Upper lobe of right lung (tissue), 1 donor: ENCODE results near the gene SSBP3. TPM values are rescaled to one million over a fixed set of nuclear protein-coding genes. Genes with fewer than 3 reads are reported as not detected.
"Not testable (repeated sequence)": the region's sequence is repeated elsewhere in the genome, so short reads cannot be mapped to it uniquely, and the experiment has no call there.

ENCODE experiments used
- ATAC-seq: fragments of 200-7000 bp; cut with Tn5 transposase; one replicate; pipeline ENCODE4 v1.9.1; 2020; ENCODE audit warnings: mild to moderate bottlenecking, moderate library complexity
- DNase-seq: peaks from one replicate; pipeline ENCODE4 v3.0.0-alpha.2; 2020
- H3K27ac ChIP-seq: fragments of 200-600 bp; one replicate; pipeline ENCODE4 v1.8.0; 2022
- H3K27me3 ChIP-seq: fragments of 200-600 bp; one replicate; pipeline ENCODE4 v1.8.0; 2022; ENCODE audit warnings: mild to moderate bottlenecking
- H3K36me3 ChIP-seq: fragments of 200-600 bp; one replicate; pipeline ENCODE4 v1.8.0; 2022
- H3K4me1 ChIP-seq: fragments of 200-600 bp; one replicate; pipeline ENCODE4 v1.8.0; 2022
- H3K4me3 ChIP-seq: fragments of 200-600 bp; one replicate; pipeline ENCODE4 v1.8.0; 2022; ENCODE audit warnings: mild to moderate bottlenecking
- H3K9me3 ChIP-seq: fragments of 200-600 bp; one replicate; pipeline ENCODE4 v1.8.0; 2022
- intact Hi-C: fragments of 100-400 bp; cut with DNase I; formaldehyde crosslinking; loops from one replicate; pipeline ENCODE4 v1.11.0; 2022
- total RNA-seq: library from RNA; stranded (reverse); fragmentation: NEBNext Ultra II Directional; extraction: Animal tissue kit (Norgen Biotek cat#: 25700); gene quantifications from one replicate; pipeline ENCODE4 v1.2.1, GENCODE V29; 2021
- TF ChIP-seq, protein P1 (sequence below): fragments of 200-600 bp; IDR thresholded peaks from one replicate; pipeline ENCODE4 v1.8.0; 2022; ENCODE audit warnings: antibody characterized with exemption
- donor health status: DM: no; HTN: yes; CAD: no; lungs with severe emphysema.

The SSBP3 gene
- total RNA-seq, 1 donor from 2014 or later, result 40.4 TPM

DNA sequence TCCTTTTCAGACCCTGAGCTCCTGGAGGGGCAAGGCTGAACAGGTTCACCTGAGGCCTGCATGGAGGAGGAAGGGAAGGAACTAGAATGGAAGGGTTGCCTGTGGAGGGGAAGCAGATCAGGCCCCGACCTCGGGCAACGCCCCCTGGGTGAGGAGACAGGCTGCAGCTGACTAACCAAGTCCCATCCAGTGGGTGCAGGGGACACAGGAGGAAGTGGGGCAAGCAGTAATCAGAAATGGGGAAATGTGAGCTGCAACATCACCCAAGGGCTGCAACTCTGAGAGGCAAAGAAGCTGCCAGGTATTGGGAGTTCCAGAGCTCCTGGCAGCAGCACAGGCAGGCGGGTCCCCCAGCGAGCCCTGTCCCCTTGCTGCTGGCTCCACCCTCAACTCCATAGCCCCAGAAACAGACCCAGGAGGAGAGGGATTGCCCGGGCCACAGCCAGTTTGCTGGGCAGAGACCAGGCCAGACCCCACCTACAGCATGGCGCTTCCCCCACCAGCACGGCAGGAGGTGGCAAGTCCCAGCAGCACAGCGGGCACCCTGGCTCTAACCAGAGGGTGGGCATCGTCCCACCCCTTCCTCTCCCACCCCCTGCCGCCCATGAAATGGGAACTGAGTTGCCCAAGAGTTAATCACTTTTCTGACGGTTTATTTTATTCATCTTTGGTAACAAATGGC, 167.7 kb downstream of the SSBP3 start:
- no peaks in the 10 kb centered on the region for H3K27me3 ChIP-seq

GRCh38 chr1:54237586-54237985, 168.6 kb downstream of the SSBP3 start:
- TF ChIP-seq, protein P1, sequence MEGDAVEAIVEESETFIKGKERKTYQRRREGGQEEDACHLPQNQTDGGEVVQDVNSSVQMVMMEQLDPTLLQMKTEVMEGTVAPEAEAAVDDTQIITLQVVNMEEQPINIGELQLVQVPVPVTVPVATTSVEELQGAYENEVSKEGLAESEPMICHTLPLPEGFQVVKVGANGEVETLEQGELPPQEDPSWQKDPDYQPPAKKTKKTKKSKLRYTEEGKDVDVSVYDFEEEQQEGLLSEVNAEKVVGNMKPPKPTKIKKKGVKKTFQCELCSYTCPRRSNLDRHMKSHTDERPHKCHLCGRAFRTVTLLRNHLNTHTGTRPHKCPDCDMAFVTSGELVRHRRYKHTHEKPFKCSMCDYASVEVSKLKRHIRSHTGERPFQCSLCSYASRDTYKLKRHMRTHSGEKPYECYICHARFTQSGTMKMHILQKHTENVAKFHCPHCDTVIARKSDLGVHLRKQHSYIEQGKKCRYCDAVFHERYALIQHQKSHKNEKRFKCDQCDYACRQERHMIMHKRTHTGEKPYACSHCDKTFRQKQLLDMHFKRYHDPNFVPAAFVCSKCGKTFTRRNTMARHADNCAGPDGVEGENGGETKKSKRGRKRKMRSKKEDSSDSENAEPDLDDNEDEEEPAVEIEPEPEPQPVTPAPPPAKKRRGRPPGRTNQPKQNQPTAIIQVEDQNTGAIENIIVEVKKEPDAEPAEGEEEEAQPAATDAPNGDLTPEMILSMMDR, result no peak
- intact Hi-C loops, result no loop called here

More for the DNA sequence above, 167.7 kb downstream of the SSBP3 start:
- H3K4me1 ChIP-seq, result no peaks in the 10 kb centered on the region
- no peak overlapping the region for H3K27ac ChIP-seq
- no peak overlapping the region for H3K4me3 ChIP-seq
- no peaks in the 10 kb centered on the region for H3K9me3 ChIP-seq
- intact Hi-C loops, result no loop called here
- TF ChIP-seq, protein P1, result no peak
- peak; percentile 79 for DNase-seq
- peaks cover 62% of the 10 kb centered on the region for H3K36me3 ChIP-seq
- peak; percentile 88 for ATAC-seq

DNA sequence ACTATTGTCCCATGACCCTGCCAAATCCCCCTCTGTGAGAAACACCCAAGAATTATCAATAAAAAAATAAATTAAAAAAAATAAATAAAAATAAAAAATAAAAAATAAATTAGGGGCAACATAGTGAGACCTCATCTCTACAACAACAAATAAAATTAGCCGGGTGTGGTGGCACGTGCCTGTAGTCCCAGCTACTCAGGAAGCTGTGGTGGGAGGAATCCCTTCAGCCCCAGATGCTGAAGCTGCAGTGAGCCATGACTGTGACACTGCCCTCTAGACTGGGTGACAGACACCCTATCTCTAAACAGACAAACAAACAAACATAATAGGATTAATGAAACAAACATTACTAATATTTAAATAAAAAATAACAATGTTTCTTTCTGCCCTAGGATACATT, 171.9 kb downstream of the SSBP3 start:
- TF ChIP-seq, protein P1, result no peak
- DNase-seq (no peak), ATAC-seq (no peak)
- Histone ChIP-seq H3K36me3 (peaks cover 37% of the 10 kb centered on the region), H3K4me1 (no peaks in the 10 kb centered on the region), H3K27me3 (no peaks in the 10 kb centered on the region), H3K4me3 (no peak overlapping the region), H3K27ac (no peak overlapping the region), H3K9me3 (no peaks in the 10 kb centered on the region)
- intact Hi-C loops, result no loop called here

More at GRCh38 chr1:54237586-54237985, 168.6 kb downstream of the SSBP3 start:
- peaks cover 56% of the 10 kb centered on the region for H3K36me3 ChIP-seq
- H3K4me3 ChIP-seq, result no peak overlapping the region
- H3K9me3 ChIP-seq, result no peaks in the 10 kb centered on the region
- no peak for DNase-seq
- H3K4me1 ChIP-seq, result no peaks in the 10 kb centered on the region
- H3K27me3 ChIP-seq, result no peaks in the 10 kb centered on the region
- ATAC-seq, result no peak
- no peak overlapping the region for H3K27ac ChIP-seq

DNA sequence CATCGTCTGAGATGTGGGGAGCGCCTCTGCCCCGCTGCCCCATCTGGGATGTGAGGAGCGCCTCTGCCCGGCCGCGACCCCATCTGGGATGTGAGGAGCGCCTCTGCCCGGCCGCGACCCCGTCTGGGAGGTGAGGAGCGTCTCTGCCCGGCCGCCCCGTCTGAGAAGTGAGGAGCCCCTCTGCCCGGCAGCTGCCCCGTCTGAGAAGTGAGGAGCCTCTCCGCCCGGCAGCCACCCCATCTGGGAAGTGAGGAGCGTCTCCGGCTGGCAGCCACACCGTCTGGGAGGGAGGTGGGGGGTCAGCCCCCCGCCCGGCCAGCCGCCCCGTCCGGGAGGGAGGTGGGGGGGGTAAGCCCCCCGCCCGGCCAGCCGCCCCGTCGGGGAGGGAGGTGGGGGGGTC, 173.0 kb downstream of the SSBP3 start:
- H3K27ac ChIP-seq, intact Hi-C loops, H3K9me3 ChIP-seq, ATAC-seq, H3K27me3 ChIP-seq, DNase-seq, H3K4me1 ChIP-seq, H3K4me3 ChIP-seq: not testable (repeated sequence)
- H3K36me3 ChIP-seq, result peaks cover 27% of the 10 kb centered on the region

DNA sequence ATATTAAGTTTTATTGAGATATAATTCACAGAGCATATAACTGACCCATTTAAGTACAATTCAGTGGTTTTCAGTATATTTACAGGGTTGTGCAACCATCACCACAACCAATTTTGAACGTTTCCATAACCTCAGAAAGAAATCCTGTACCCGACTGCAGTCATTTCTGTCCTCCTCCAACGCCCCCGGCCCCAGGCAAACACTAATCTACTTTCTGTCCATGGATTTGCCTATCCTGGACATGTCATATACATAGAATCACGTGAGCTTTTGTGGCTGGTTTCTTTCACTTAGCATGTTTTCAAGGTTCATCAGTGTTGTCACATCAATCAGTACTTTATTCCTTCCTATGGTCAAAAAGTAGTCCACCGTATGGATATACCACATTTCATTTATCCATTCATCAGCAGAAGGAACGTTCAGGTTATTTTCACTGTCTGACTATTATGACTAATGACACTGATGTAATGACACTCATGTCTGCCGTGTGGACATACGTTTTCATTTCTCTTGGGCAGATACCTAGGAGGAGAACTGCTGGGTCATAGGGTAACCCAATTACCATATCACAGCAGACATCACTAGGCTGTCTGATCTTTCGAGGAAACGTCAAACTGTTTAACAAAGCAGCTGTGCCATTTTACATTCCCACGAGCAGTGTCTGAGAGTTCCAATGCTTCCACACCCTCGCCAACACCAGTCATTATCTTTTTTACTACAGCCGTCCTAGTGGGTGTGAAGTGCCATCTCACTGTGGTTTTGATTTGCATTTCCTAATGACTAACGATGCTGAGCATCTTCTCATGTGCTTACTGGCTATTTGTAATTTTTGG, 175.5 kb downstream of the SSBP3 start:
- H3K27me3 ChIP-seq, result no peaks in the 10 kb centered on the region
- no peak overlapping the region for H3K4me3 ChIP-seq
- H3K27ac ChIP-seq, result no peak overlapping the region
- H3K9me3 ChIP-seq, result no peaks in the 10 kb centered on the region
- TF ChIP-seq, protein P1, result no peak
- DNase-seq (no peak), ATAC-seq (no peak)
- H3K36me3 ChIP-seq, result peaks cover 2% of the 10 kb centered on the region
- no peaks in the 10 kb centered on the region for H3K4me1 ChIP-seq
- intact Hi-C loops, result no loop called here

DNA sequence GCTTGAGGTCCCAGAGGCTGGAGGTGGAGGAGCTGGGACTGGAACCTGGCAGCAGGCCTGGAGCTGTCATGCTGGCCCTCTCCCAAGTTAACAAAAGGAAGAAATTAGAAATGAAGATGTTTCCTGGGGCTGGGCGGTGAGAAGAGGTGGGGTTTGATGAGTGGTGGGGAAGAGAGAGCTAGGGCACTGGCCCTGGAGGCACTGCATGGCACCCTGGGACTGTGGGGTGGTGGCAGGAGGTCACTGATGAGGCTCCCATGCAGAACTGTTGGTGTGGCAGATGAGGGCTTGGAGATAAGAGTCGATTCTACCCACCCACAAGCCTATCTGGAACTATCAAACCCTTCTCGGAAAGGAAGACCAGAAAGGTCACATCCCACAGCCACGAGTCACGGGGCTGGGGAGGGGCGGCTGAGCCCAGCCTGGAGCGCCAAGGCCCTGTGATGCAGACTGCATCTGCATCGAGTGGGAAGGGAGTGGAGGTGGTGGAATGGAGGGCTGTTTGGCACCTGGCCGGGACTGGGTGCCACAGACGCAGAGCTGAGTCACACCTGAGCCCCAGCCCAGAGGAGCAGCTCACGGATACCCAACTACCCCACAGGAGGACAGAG, 176.8 kb downstream of the SSBP3 start:
- DNase-seq (no peak), ATAC-seq (peak; percentile 41)
- Histone ChIP-seq H3K36me3 (peaks cover 5% of the 10 kb centered on the region), H3K27ac (no peak overlapping the region), H3K9me3 (no peaks in the 10 kb centered on the region), H3K4me3 (no peak overlapping the region), H3K27me3 (no peaks in the 10 kb centered on the region), H3K4me1 (no peaks in the 10 kb centered on the region)
- TF ChIP-seq, protein P1, result no peak
- intact Hi-C loops, result no loop called here
